Activated CD4-positive, alpha-beta T cell treated with anti-CD3 and anti-CD28 coated beads for 1 hour (primary cell): ENCODE measurements around the gene RPL4.
A peak's percentile ranks its signal among the peaks of the same experiment; 100 is the strongest.
"Not testable (repeated sequence)": the region's sequence is repeated elsewhere in the genome, so short reads cannot be mapped to it uniquely, and the experiment has no call there.

Source experiments
- DNase-seq: peaks from one replicate; pipeline ENCODE4 v3.0.0-alpha.2; 2020

RPL4 gene

GRCh38 chr15:66504563-66505429, at the start of gene RPL4, which contains the start of gene ZWILCH:
TSS of gene RPL4 (minus strand) at chr15:66504855. CDS start at chr15:66504790, 65 bp downstream.
TSS of gene ZWILCH (plus strand) at chr15:66505326. CDS start at chr15:66505339, 13 bp downstream.
- DNase-seq = peak; percentile 69

GRCh38 chr15:66545255-66545654, 40.6 kb upstream of the RPL4 start:
- no peak for DNase-seq

DNA sequence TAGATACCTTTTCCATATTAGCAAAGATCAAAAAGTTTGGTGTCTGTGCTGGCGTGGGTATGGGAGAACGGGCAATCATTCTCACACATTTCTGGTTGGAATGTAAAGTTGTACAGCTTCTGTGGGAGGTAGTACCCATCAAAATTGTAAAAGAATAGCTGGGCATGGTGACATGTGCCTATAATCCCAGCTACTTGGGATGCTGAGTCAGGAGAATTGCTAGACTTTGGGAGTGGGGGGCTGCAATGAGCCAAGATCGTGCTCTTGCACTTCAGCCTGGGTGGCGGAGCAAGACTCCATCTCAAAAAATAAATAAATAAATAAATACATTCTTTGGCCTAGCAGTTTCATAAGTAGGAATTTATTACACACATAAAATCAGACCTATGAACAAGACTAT, 38.2 kb upstream of the RPL4 start:
- no peak for DNase-seq

- no peak for DNase-seq
These were observed 30.4 kb upstream of the RPL4 start for GRCh38 chr15:66535056-66535455.

DNA sequence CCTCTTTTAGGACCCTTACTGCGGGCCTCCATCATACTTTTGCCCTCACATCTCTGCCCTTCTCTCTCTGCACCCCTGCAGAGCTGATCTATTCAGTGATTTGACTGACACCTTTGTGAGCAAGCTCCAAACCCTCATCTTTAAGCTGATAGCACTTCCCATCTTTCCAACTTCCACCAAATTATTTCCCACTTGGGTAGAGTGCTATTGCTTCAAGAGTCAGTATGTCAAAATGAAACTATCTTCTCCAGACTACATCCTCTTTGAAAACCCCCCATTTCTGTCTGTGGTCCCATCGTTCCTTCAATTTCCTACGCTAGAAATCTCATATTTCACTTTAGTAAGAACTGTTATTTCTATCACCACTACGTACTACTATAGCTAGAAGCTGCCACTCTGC, 20.2 kb upstream of the RPL4 start:
- DNase-seq = no peak

- no peak for DNase-seq
These were observed 19.3 kb upstream of the RPL4 start for GRCh38 chr15:66523926-66524325.

DNA sequence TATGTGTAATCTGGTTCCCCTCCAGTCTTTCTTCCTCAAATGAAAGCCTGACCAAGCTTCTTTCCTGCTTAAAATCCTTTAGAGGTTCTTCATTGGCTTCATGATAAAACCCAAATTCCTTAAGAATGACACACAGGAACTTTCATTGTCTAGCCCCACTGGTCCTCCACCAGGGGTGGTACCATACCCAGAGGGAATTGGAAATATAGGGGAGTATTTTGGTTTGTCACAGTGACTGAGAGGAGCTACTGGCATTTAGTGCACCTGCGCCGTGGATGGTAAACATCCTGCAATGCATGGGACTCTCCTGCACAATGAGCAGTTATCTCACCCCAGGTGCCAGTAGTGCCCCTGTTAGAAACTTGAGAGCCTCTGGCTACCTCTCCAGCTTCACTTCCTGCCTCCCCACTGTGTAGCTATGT, 11.3 kb upstream of the RPL4 start:
- DNase-seq = no peak

DNA sequence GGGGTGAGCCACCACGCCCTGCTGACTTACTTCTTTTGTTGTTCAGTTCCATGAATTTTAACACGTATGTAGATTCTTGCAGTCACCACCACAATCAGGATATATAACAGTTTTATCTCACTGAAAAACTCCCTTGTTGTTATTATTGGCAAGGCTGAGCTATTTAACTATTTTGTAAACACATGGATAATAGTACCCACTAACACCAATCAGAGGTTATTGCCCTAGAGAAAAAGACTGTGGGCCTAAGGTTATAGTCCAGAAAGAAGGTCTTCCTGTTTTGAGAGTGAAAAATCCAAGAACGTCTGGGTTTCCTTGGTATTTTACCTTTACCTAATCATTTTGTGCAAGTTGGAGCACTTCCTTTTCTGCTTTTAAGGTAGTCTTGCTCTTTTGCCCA, 9.9 kb upstream of the RPL4 start:
- DNase-seq = no peak

GRCh38 chr15:66508293-66508883, 3.7 kb upstream of the RPL4 start:
- no peak for DNase-seq

DNA sequence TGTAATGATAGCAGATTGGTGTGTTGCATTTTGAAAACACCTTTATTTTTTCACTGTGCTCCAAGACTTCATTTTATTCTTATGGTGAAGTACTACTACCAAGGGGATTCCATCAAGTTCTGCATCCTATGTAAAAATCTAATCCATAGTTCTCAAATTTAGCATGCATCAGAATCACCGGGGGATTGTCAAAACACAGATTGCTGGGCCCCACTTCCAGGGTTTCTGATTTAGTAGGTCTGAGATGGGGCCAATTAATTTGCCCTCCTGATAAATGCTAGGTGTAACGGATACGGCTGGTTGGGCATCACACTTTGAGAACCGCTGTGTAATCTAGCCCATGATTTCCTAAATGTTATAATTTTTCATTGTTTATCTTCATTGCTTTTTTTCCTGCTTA, 1.2 kb upstream of the RPL4 start:
- no peak for DNase-seq

GRCh38 chr15:66505430-66505811, 766 bp upstream of the RPL4 start:
- DNase-seq = no peak

DNA sequence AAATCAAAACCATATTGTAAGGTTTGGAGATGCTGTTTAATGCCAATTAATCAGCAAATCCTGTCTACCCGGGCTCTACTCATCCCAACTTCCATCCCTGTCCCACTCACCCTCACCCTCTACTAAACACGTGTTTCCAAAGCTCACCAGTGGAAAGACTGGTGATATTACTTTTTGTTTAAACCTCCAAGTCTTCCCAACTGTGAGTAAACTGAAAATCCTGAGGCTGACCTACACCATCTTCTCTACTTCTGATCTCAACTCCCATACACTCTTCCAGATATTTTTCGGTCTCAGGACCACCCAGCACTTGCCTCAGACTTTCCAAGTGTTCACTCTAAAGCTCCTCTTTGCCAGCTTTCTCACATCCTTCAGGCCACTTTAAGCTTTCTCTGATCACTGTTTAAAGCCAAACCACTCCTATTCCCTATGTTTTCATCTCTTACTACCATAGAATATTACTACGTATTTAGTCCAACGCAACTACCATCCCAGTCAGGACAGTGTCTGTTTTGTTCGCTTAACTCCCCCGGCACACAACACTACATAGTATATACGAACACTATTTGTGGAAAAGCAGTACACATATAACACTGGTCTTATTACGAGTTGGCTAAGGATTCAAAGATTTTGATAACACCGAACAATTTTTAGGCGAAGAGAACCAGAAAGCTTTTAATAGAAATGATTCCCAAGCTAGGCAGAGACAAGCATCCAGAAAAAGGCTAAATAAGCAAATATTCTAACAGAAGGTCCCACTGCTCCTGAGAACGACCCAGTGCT, 684 bp downstream of the RPL4 start:
- DNase-seq = no peak

DNA sequence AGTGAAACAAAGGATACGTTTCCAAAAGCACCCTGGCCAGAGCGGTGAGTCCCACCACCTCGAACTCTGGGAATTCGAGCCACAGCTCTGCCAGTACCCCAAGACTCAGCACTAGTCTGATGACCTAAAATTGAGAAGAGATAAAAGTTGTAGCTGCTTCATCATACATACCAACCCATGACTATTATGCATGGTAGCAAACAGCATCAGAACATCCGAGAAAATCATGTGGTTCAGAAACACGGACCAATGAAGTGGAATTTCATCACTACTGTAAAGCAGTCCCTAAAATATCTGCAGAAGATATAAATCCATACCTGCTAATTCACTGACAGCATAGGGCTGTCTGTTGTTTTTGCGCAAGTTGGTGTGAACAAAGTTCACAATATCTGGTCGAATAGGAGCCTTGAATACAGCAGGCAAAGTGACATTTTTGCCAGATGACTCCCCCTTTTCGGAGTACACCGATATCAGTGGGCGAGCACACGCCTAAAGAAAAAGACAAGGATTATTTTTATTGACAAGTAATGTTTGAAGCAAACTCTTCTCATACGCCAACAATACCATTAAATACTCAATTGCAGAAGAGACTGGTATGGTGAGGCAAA, 1.5 kb downstream of the RPL4 start:
- DNase-seq = not testable (repeated sequence)

- no peak for DNase-seq
These were observed 2.2 kb downstream of the RPL4 start for GRCh38 chr15:66502491-66502890.

- DNase-seq = not testable (repeated sequence)
These were observed 4.3 kb downstream of the RPL4 start for GRCh38 chr15:66500346-66500745.

DNA sequence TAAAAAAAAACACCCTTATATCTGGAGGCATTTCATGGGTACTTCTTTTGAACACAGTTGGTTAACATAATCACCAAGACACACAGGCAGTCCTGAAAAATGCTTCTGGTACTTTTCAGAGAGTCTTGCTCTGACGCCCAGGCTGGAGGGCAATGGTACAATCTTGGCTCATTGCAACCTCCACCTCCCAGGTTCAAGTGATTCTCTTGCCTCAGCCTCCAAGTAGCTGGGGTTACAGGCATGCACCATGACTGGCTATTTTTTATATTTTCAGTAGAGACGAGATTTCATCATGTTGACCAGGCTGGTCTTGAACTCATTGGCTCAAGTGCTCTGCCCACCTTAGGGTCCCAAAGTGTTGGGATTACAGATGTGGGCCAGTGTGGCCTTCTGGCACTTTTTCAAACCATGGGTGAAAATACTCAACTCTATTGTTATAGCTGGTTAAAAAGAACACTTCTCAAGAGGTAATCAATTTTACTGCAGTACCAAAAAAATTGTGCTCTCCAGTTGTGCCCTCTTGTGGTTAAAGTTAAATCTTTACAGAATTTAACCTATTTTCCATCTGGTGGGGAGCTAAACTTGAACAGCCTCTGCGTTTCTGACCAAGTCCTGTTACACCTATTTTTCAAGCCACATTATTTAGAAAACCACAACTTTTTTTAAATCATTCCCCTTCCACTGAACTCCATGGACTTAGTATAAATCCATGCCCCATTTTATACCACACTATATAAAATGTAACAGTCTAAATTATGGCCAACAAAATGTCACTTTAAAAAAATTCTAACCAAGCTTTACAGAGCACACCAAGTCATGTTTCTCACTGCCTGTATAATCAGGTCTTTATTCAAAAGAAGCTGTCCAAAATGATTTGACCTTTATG, 5.9 kb downstream of the RPL4 start:
- DNase-seq = no peak

DNA sequence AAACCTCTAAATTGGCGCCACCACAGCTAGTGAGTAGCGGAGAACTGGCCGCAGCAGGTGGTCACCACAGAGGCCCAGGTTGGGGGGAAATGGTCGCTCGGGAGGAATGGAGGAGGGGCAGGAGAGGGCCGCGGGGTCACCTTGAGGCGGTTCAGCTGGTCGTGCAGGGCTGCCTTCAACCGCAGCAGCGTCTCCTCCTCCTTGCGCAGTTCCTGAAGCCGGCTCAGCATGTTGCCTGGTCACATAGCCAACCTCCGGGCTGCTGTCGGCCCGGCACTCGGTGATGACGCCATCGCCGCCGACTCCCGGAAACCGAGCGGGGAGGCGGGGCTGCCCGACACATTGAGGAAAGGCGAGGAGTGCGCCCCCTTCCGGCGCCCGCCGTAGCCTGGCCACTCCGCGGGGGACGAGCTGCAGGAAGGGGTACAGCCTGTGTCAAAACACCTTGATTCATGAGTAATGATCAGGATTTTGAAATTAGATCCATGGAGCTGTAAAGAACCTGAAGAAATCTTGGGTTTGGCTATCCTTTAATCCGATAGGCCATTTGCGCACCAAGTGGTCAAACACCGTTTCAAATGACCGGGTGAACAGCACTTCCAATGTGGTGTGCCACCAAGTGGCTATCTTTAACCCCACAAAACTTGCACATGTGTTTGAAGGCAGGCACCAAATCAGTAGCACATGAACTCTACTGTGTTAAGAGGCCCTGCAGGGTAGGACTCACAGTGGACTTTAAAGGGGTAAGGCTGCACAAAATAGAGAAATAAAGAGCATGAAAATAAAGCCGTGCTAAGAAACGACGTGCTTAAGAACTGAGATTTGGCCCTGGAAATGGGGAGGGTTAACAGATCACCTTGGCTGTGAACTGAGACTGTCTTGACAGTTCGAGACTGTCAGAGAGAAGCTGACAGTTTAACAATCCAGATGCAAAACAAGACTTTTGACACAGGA, 6.9 kb downstream of the RPL4 start, which contains the start of gene SNAPC5:
SNAPC5 (minus strand) TSS at position 261 of the 954 bp plus-strand sequence; CDS start at position 230, 31 bp downstream.
- peak; percentile 95 for DNase-seq

DNA sequence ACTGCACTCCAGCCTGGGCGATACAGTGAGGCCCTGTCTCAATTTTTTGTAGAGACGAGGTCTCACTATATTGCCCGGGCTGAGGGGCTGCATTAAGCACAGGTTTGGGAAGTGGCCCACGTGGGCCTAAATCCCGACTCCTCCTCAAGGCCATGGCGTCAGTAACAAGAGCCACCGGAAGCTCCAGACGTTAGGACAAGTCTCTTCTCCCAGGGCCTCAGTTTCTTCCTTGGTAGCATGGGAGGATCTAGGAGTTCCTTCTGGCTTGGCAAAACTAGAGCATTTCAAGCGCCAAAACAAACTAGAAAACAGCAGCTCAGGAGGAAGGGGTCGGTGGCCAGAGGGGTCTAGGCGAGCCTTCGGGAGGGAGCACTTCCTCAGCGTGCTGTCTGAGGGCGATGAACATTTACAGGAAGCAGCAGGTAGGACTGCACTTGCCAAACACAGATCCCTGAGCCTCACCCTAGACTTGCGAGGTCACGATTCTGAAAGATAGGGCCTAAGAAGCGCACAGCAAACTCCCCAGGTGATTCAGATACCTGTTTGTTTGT, 7.6 kb downstream of the RPL4 start:
- no peak for DNase-seq

- DNase-seq = no peak
These were observed 10.4 kb downstream of the RPL4 start for GRCh38 chr15:66494262-66494661.

GRCh38 chr15:66491846-66492245, 12.8 kb downstream of the RPL4 start:
- DNase-seq = no peak
